ENCODE data around the gene EZR. TPM values are rescaled to one million over a fixed set of nuclear protein-coding genes. Genes with fewer than 3 reads are reported as not detected.

EZR gene
- total RNA-seq, 2 donors from 2014 or later = 161 to 197 TPM

- DNase-seq (ENCODE audit: low spot score) = no peak
- no peak overlapping the region for H3K4me3 ChIP-seq
These were observed 58.4 kb downstream of the EZR start for GRCh38 chr6:158760618-158761250.

DNA sequence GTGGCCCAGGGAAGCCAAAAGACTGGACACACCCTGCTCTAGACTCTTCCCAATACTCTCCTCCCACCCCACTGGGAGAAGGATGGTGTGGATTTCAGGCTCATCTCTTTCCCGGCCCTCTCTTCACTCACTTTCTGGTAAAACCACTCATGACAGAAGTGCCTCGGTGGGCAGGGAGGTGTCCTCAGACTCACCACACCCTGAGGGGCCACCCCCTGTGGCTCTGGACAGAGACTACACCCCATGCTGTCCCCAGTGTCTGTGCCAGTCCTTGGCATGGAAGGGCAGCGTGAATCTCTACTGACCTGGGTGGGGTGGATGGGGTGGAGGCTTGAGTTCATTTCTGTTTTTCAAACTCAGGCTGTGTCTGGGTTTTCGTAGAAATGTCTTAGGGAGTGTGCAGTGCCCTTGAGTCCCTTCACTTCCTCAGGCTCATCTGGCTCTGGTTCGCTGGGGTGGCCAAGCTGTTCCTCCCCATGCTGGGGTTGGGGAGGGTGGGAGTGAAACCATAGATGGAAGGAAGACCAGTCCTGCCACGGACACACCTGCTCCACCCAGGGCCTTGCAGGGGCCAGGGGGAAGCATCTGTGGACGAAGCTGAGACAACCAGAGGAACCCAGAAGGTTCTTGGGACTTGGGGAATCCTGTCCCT, 59.1 kb downstream of the EZR start:
- Histone ChIP-seq H3K27me3 (no peaks in the 10 kb centered on the region), H3K9me3 (no peaks in the 10 kb centered on the region), H3K4me1 (peaks cover 0 to 25% of the 10 kb centered on the region in 2 donors), H3K36me3 (peaks cover 9% of the 10 kb centered on the region), H3K4me3 (no peak overlapping the region), H3K27ac (peak overlapping the region in 1 of 2 donors; percentile 4)
- DNase-seq (ENCODE audit: low spot score) = no peak
- TF ChIP-seq, protein P1, sequence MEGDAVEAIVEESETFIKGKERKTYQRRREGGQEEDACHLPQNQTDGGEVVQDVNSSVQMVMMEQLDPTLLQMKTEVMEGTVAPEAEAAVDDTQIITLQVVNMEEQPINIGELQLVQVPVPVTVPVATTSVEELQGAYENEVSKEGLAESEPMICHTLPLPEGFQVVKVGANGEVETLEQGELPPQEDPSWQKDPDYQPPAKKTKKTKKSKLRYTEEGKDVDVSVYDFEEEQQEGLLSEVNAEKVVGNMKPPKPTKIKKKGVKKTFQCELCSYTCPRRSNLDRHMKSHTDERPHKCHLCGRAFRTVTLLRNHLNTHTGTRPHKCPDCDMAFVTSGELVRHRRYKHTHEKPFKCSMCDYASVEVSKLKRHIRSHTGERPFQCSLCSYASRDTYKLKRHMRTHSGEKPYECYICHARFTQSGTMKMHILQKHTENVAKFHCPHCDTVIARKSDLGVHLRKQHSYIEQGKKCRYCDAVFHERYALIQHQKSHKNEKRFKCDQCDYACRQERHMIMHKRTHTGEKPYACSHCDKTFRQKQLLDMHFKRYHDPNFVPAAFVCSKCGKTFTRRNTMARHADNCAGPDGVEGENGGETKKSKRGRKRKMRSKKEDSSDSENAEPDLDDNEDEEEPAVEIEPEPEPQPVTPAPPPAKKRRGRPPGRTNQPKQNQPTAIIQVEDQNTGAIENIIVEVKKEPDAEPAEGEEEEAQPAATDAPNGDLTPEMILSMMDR (IDR thresholded peaks at IDR 0.05) = no peak

More at GRCh38 chr6:158760618-158761250, 58.4 kb downstream of the EZR start:
- peaks cover 15% of the 10 kb centered on the region for H3K36me3 ChIP-seq
- H3K27me3 ChIP-seq = no peaks in the 10 kb centered on the region
- H3K9me3 ChIP-seq = no peaks in the 10 kb centered on the region
- no peak overlapping the region for H3K27ac ChIP-seq
- H3K4me1 ChIP-seq = peaks cover 0 to 25% of the 10 kb centered on the region in 2 donors
- TF ChIP-seq, protein P1 (IDR thresholded peaks at IDR 0.05) = no peak

DNA sequence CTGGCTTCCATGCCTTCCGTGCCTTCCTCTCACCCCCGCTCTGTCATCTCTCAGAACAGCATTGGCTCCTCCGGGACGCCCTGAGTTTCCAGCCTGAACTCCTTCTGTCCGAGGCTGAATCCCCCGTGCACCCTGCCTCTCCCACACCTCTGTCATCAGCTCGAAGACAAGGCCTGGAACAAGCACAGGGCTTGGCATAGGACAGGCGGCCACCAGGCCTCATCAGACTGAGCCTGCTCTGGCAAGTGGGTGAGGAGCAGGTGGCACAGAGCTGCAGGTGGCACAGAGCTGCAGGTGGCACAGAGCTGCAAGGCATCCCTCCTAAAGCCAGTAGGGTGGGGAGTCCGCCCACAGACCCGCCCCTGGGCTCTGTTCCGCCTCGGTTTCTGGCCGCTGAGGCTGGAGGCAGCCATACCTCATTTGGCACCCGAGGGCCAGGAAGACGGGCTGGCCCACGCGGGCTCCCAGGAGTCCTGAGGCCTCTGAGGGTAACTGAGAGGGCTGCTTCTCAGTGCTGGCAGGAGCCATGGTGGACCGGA, 60.2 kb downstream of the EZR start:
- no peak for DNase-seq (ENCODE audit: low spot score)
- H3K27me3 ChIP-seq = no peaks in the 10 kb centered on the region
- peaks cover 0 to 22% of the 10 kb centered on the region in 2 donors for H3K4me1 ChIP-seq
- no peaks in the 10 kb centered on the region for H3K9me3 ChIP-seq
- no peak overlapping the region for H3K27ac ChIP-seq
- H3K4me3 ChIP-seq = no peak overlapping the region
- TF ChIP-seq, protein P1 (IDR thresholded peaks at IDR 0.05) = no peak
- H3K36me3 ChIP-seq = no peaks in the 10 kb centered on the region

- TF ChIP-seq, protein P1 (IDR thresholded peaks at IDR 0.05) = no peak
- Histone ChIP-seq H3K27ac (no peak overlapping the region), H3K4me1 (peaks cover 0 to 17% of the 10 kb centered on the region in 2 donors), H3K27me3 (no peaks in the 10 kb centered on the region), H3K36me3 (no peaks in the 10 kb centered on the region), H3K4me3 (no peak overlapping the region), H3K9me3 (no peaks in the 10 kb centered on the region)
- no peak for DNase-seq (ENCODE audit: low spot score)
These were observed 60.7 kb downstream of the EZR start for GRCh38 chr6:158758451-158758860.

DNA sequence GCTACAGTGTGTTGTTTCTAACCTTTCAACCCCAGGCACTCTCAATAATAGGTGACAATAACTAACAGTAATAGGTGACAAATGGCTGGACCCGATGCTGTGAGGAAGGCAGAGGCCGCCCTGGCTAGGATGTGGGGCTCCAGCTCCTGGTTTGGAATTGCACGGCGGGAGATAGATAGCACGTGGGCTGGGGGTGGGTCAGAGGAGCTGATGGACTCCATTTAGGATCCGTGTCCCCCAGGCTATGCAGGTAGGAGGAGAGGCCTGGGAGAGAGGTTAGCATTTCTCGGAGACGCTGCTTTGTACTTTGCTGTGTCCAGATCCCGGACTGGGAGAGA, 61.4 kb downstream of the EZR start:
- H3K27ac ChIP-seq = no peak overlapping the region
- DNase-seq (ENCODE audit: low spot score) = no peak
- no peak overlapping the region for H3K4me3 ChIP-seq
- H3K27me3 ChIP-seq = no peaks in the 10 kb centered on the region
- no peaks in the 10 kb centered on the region for H3K9me3 ChIP-seq
- peaks cover 0 to 12% of the 10 kb centered on the region in 2 donors for H3K4me1 ChIP-seq
- TF ChIP-seq, protein P1 (IDR thresholded peaks at IDR 0.05) = no peak
- no peaks in the 10 kb centered on the region for H3K36me3 ChIP-seq

All from right atrium auricular region (tissue), 2 donors.